MM.1S (cell line): ENCODE data around the gene RNF112.

Source experiments
- CTCF ChIP-seq: fragments of 300-600 bp; sonication (generic); IDR thresholded peaks from 2 replicates; pipeline ENCODE4 v1.5.1; 2016; ENCODE audit warnings: antibody characterized with exemption, low read length, mixed read lengths
- EZH2 ChIP-seq: fragments of 300-600 bp; sonication (generic); optimal IDR thresholded peaks from 2 replicates; pipeline ENCODE3; 2017; ENCODE audit warnings: low read depth, mild to moderate bottlenecking, antibody characterized with exemption, low read length, mixed read lengths
- EZH2phosphoT487 ChIP-seq: fragments of 300-600 bp; sonication (generic); IDR thresholded peaks from 2 replicates; pipeline ENCODE4 v1.6.1; 2018; ENCODE audit warnings: antibody characterized with exemption, low read length

GRCh38 chr17:19440421-19440820, 29.4 kb downstream of the RNF112 start:
- TF ChIP-seq CTCF = no peak
- no peak for TF ChIP-seq EZH2phosphoT487
- TF ChIP-seq EZH2 = no peak
